GM21381 (cell line): ENCODE data around the gene RRH.
"Not testable (repeated sequence)": the region's sequence is repeated elsewhere in the genome, so short reads cannot be mapped to it uniquely, and the experiment has no call there.

Source experiments
- ATAC-seq: cut with Tn5 transposase; IDR thresholded peaks from one replicate; pipeline ENCODE4 v1.9.1; 2021; ENCODE audit warnings: mild to moderate bottlenecking, moderate library complexity; ENCODE audit not compliant: unreplicated experiment

RRH gene

GRCh38 chr4:109836985-109837384 lies 9.2 kb downstream of the RRH start:
- ATAC-seq: no peak

GRCh38 chr4:109846395-109847098 lies 18.8 kb downstream of the RRH start:
- ATAC-seq: no peak

- no peak for ATAC-seq
Observed at GRCh38 chr4:109847896-109848442, 20.2 kb downstream of the RRH start, which contains the start of gene LRIT3. TSS of gene LRIT3 (plus strand) at chr4:109848107. CDS start at chr4:109848202, 95 bp downstream.

GRCh38 chr4:109848501-109848900 lies 20.7 kb downstream of the RRH start:
- ATAC-seq: no peak

GRCh38 chr4:109850601-109851000 lies 22.8 kb downstream of the RRH start:
- ATAC-seq: no peak

GRCh38 chr4:109859426-109860300 lies 31.9 kb downstream of the RRH start:
- ATAC-seq: not testable (repeated sequence)

GRCh38 chr4:109861271-109861670 lies 33.5 kb downstream of the RRH start:
- no peak for ATAC-seq

GRCh38 chr4:109861916-109862511 lies 34.2 kb downstream of the RRH start:
- ATAC-seq: no peak

- ATAC-seq: no peak
Observed at GRCh38 chr4:109864134-109864533, 36.4 kb downstream of the RRH start.

GRCh38 chr4:109870061-109870460 lies 42.3 kb downstream of the RRH start:
- ATAC-seq: no peak

- ATAC-seq: no peak
Observed at GRCh38 chr4:109872065-109872464, 44.3 kb downstream of the RRH start.

- ATAC-seq: no peak
Observed at GRCh38 chr4:109872950-109873656, 45.3 kb downstream of the RRH start.

GRCh38 chr4:109873791-109874514 lies 46.2 kb downstream of the RRH start:
- no peak for ATAC-seq

GRCh38 chr4:109875106-109875505 lies 47.3 kb downstream of the RRH start:
- no peak for ATAC-seq

GRCh38 chr4:109875553-109875952 lies 47.8 kb downstream of the RRH start:
- not testable (repeated sequence) for ATAC-seq

GRCh38 chr4:109876634-109877265 lies 49.0 kb downstream of the RRH start:
- no peak for ATAC-seq

GRCh38 chr4:109877400-109877799 lies 49.6 kb downstream of the RRH start:
- ATAC-seq: peak; percentile 77

GRCh38 chr4:109878355-109878754 lies 50.6 kb downstream of the RRH start:
- ATAC-seq: no peak

- no peak for ATAC-seq
Observed at GRCh38 chr4:109879081-109879480, 51.3 kb downstream of the RRH start.
